ENCODE results near the gene ALG8. TPM values are rescaled to one million over a fixed set of nuclear protein-coding genes. Genes with fewer than 3 reads are reported as not detected.

Gene ALG8
- total RNA-seq, 1 donor from 2014 or later, result 31.5 TPM

DNA sequence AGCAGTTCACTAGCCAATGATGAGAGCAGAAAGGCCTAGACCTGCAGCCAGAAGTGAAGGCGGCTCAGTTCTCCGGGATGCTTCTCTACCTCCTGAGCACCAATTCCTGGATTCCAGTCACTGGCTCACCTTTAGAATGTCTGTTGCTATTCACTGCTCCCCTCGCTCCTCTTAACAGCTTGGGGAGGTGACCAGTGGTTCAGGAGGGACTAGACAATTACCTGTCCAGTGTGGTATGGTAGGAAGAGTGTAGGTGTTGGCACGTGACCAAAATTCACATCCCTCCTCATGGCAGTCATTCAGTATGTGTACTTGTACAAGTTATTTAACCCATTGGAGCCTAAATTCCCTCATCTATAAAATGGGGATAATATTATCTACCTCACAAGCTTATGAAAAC lies 71.7 kb downstream of the ALG8 start:
- Histone ChIP-seq H3K4me3 (ENCODE audit: low read depth, low read length) (no peak overlapping the region), H3K36me3 (ENCODE audit: control insufficient read depth, insufficient read depth, low read length) (peaks cover 2% of the 10 kb centered on the region), H3K27me3 (ENCODE audit: control insufficient read depth, insufficient read depth, low read length) (no peaks in the 10 kb centered on the region)
- no peak for DNase-seq (ENCODE audit: low read depth)
- no peak for TF ChIP-seq CTCF (IDR thresholded peaks at IDR 0.05; ENCODE audit: insufficient read depth, low read length, poor library complexity, severe bottlenecking)

DNA sequence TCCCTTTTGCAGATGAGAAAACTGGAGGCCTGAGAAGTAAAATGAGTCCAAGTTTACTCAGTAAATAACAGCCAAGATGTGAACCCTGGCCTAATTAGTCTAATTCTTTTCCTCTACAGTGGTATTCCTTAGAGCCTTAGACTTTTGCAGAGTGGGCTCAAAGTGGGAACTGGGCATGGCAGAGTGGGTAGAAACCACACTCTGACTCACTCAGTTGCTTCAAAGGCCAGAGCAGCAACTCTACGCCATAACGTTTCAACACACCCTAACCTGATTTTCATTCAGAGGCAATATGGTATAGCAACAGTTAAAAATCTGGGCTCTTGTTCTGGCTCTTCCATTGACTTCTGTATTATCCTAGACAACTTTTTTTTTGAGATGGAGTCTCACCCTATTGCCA lies 73.0 kb downstream of the ALG8 start:
- peaks cover 2% of the 10 kb centered on the region for H3K36me3 ChIP-seq (ENCODE audit: control insufficient read depth, insufficient read depth, low read length)
- H3K4me3 ChIP-seq (ENCODE audit: low read depth, low read length), result no peak overlapping the region
- DNase-seq (ENCODE audit: low read depth), result no peak
- H3K27me3 ChIP-seq (ENCODE audit: control insufficient read depth, insufficient read depth, low read length), result no peaks in the 10 kb centered on the region
- TF ChIP-seq CTCF (IDR thresholded peaks at IDR 0.05; ENCODE audit: insufficient read depth, low read length, poor library complexity, severe bottlenecking), result no peak

- Histone ChIP-seq H3K4me3 (ENCODE audit: low read depth, low read length) (no peak overlapping the region), H3K27me3 (ENCODE audit: control insufficient read depth, insufficient read depth, low read length) (no peaks in the 10 kb centered on the region), H3K36me3 (ENCODE audit: control insufficient read depth, insufficient read depth, low read length) (peaks cover 2% of the 10 kb centered on the region)
- DNase-seq (ENCODE audit: low read depth), result no peak
- TF ChIP-seq CTCF (IDR thresholded peaks at IDR 0.05; ENCODE audit: insufficient read depth, low read length, poor library complexity, severe bottlenecking), result no peak
Measured at GRCh38 chr11:78065203-78065602, 74.2 kb downstream of the ALG8 start.

DNA sequence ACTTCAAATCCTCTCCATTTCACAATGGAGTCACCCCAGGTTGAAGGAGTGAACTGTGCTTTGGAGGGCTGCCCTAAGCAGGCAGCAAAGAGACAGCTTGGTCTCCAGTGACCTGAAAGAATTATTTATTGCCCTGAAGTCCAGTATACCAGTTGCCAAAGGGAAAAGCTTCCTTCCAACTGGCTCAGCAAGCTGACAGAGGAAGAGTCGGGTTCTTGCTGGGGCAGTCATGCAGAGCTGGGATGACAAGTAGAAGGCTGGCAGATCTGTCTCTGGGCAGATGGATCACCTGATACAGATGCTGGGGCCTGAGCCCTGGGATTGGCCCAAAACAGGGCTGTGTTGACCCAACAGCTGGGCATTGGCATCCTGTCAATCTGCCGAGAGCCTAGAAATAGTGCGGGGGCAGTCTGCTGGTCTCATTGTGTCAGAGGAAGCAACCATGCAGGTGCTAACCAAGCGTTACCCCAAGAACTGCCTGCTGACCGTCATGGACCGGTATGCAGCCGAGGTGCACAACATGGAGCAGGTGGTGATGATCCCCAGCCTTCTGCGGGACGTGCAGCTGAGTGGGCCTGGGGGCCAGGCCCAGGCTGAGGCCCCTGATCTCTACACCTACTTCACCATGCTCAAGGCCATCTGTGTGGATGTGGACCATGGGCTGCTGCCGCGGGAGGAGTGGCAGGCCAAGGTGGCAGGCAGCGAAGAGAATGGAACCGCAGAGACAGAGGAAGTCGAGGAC lies 75.8 kb downstream of the ALG8 start, which contains the start of gene THRSP:
Gene THRSP, plus strand, starts transcription at position 422 of the 742 bp plus-strand sequence. Its CDS starts 21 bp downstream, at position 443.
- no peaks in the 10 kb centered on the region for H3K27me3 ChIP-seq (ENCODE audit: control insufficient read depth, insufficient read depth, low read length)
- no peak for DNase-seq (ENCODE audit: low read depth)
- no peaks in the 10 kb centered on the region for H3K36me3 ChIP-seq (ENCODE audit: control insufficient read depth, insufficient read depth, low read length)
- no peak within 1 kb of the TSS for H3K4me3 ChIP-seq (ENCODE audit: low read depth, low read length)
- TF ChIP-seq CTCF (IDR thresholded peaks at IDR 0.05; ENCODE audit: insufficient read depth, low read length, poor library complexity, severe bottlenecking), result no peak

DNA sequence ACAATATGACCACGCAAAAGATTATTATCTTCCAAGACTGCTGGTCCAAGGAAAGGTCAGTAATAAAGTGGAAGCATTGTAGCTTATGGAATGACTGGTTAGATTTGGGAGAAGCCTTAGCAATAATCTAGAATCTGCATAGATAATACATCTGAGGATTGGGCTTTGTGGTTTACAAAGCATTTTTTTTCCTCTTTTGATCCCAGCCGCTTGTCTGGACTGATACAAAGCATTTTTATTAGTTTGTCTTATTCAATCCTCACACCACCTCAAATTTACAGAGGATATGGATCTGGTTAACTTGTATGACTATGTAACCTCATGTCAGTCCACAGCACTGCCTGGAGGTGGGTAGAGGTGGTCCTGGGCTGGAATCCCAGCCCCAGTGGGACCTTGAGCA lies 76.8 kb downstream of the ALG8 start:
- TF ChIP-seq CTCF (IDR thresholded peaks at IDR 0.05; ENCODE audit: insufficient read depth, low read length, poor library complexity, severe bottlenecking), result no peak
- DNase-seq (ENCODE audit: low read depth), result no peak
- Histone ChIP-seq H3K4me3 (ENCODE audit: low read depth, low read length) (no peak overlapping the region), H3K27me3 (ENCODE audit: control insufficient read depth, insufficient read depth, low read length) (no peaks in the 10 kb centered on the region), H3K36me3 (ENCODE audit: control insufficient read depth, insufficient read depth, low read length) (no peaks in the 10 kb centered on the region)

DNA sequence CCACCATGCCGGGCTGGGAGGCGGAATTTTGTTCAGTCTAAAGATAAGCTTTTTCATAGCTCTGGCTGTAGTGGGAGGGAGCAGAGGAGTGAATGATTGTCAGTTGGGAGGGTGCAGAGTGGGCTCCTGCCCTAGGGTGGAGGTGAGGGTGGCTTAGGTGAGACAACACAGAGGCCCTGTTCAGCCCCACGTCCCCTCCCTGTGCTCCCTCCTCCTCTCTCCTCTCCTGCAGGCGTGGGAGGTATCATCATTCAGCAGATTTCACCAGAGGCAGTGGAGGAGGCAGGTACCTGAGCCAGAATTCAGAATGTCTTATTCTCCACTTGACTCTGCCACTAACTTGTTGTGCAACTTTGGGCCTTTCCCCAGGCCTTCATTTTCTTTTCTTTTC lies 77.5 kb downstream of the ALG8 start:
- DNase-seq (ENCODE audit: low read depth), result no peak
- H3K36me3 ChIP-seq (ENCODE audit: control insufficient read depth, insufficient read depth, low read length), result no peaks in the 10 kb centered on the region
- H3K27me3 ChIP-seq (ENCODE audit: control insufficient read depth, insufficient read depth, low read length), result no peaks in the 10 kb centered on the region
- H3K4me3 ChIP-seq (ENCODE audit: low read depth, low read length), result no peak overlapping the region
- no peak for TF ChIP-seq CTCF (IDR thresholded peaks at IDR 0.05; ENCODE audit: insufficient read depth, low read length, poor library complexity, severe bottlenecking)

All from kidney epithelial cell (primary cell).